ENCODE data around the gene GSTCD.

DNA sequence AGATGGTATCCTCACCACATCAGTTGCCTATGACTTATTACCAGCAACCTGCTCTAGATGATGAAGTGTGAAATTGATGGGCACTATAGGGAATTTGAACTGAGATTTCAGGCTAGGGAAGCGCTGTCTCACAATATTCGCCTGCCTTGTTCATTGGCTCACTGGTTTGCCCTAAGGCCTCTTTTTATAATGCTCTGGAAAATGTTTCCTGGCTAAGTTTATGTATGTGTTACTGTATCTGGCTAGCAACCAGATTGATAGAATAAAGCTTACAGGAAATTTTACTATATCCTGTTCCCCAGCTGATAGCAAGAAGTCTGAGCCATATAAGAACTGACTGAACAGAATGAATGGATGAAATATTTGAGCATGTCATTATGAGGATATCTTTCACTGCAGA, 71.6 kb downstream of the GSTCD start:
- TF ChIP-seq, protein P1, sequence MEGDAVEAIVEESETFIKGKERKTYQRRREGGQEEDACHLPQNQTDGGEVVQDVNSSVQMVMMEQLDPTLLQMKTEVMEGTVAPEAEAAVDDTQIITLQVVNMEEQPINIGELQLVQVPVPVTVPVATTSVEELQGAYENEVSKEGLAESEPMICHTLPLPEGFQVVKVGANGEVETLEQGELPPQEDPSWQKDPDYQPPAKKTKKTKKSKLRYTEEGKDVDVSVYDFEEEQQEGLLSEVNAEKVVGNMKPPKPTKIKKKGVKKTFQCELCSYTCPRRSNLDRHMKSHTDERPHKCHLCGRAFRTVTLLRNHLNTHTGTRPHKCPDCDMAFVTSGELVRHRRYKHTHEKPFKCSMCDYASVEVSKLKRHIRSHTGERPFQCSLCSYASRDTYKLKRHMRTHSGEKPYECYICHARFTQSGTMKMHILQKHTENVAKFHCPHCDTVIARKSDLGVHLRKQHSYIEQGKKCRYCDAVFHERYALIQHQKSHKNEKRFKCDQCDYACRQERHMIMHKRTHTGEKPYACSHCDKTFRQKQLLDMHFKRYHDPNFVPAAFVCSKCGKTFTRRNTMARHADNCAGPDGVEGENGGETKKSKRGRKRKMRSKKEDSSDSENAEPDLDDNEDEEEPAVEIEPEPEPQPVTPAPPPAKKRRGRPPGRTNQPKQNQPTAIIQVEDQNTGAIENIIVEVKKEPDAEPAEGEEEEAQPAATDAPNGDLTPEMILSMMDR (conservative IDR thresholded peaks at IDR 0.05; ENCODE audit: low read length) = no peak
- no peak for TF ChIP-seq EZH2phosphoT487 (IDR thresholded peaks at IDR 0.05; ENCODE audit: borderline replicate concordance, low read depth, low read length)

Data from OCI-LY7 (cell line).